Urinary bladder (tissue), 4 donors: Measurements from ENCODE around the gene BTBD8. TPM values are rescaled to one million over a fixed set of nuclear protein-coding genes. Genes with fewer than 3 reads are reported as not detected.
"Not testable (repeated sequence)": the region's sequence is repeated elsewhere in the genome, so short reads cannot be mapped to it uniquely, and the experiment has no call there.

Source experiments
- DNase-seq: peaks from one replicate; pipeline ENCODE4 v3.0.0-alpha.2; 2015; ENCODE audit errors: extremely low spot score
- H3K27ac ChIP-seq: one replicate; pipeline ENCODE4 v1.5.1; 2013; ENCODE audit warnings: low read depth, mild to moderate bottlenecking, moderate library complexity
- H3K36me3 ChIP-seq: one replicate; pipeline ENCODE4 v1.6.1; 2013; ENCODE audit warnings: mild to moderate bottlenecking, moderate library complexity; ENCODE audit not compliant: insufficient read depth
- H3K4me1 ChIP-seq: one replicate; pipeline ENCODE4 v1.6.1; 2013; ENCODE audit warnings: mild to moderate bottlenecking, moderate library complexity; ENCODE audit not compliant: insufficient read depth
- H3K4me3 ChIP-seq: one replicate; pipeline ENCODE4 v1.5.1; 2013; ENCODE audit warnings: low read depth, low read length
- WGBS: extraction: QIAGEN DNeasy Blood & Tissue Kit; methylation state at CpG from one replicate; pipeline ENCODE4 v1.1.7; 2013; 5-methylcytosine and 5-hydroxymethylcytosine counted together
- polyA plus RNA-seq: library from polyadenylated mRNA; stranded (reverse); fragments of 200-250 nt; gene quantifications from one replicate; pipeline ENCODE4 v1.2.3, GENCODE V29; 2013
- total RNA-seq: library from RNA; depleted of rRNA; stranded (reverse); fragments of >200 nt; gene quantifications from one replicate; pipeline ENCODE4 v1.2.3, GENCODE V29; 2014
- donor health status: healthy with polysubstance abuse.
- donor health status: healthy.

The BTBD8 gene
- total and polyA plus RNA-seq, 2 donors = 2.0 to 16.1 TPM

DNA sequence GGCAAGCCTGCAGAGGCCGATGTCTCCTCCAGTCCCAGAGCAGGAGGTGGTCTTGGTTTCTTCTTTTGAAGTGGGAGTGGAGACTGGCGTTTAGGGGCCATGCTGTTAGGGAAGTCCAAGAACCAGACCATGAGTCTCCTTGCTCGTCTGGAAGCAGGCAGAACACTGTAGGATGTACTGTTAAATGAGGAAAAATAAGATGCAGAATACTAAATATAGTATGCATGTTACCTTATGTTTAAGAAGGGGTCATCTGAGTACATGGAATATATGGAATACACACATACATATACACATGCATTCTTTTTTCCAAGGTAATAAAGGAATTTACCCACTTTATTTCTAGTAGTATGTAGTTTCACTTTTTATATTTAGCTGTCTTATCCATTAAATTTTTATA is 4.8 kb upstream of the BTBD8 start, which contains the start of gene SETSIP:
Gene SETSIP (minus strand): TSS at position 101 of the 400 bp plus-strand sequence. CDS start 0 bp downstream, at position 101.
- Histone ChIP-seq H3K4me3 (no peak within 1 kb of the TSS), H3K27ac (no peak within 1 kb of the TSS), H3K36me3 (no peaks in the 10 kb centered on the region), H3K4me1 (no peaks in the 10 kb centered on the region)
- no peak for DNase-seq
- 71% methylated on average over 3 of the region's 3 CpGs for WGBS

DNA sequence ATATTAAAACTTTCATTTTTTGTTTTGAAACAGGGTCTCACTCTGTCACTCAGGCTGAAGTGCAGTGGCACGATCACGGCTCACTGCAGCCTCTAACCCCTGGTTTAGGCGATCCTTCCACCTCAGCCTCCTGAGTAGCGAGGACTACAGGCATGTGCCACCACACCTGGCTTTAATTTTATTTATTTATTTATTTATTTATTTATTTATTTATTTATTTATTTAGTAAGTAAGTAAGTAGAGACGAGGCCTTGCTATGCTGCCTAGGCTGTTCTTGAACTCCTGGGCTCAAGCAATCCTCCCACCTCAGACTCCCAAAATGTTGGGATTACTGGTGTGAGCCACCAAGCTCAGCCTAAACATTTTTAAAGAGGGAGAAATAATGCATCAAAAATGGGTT is 3.8 kb upstream of the BTBD8 start:
- H3K4me3 ChIP-seq = no peak overlapping the region
- WGBS = 93% methylated on average over 5 of the region's 5 CpGs
- H3K36me3 ChIP-seq = no peaks in the 10 kb centered on the region
- DNase-seq = no peak
- no peaks in the 10 kb centered on the region for H3K4me1 ChIP-seq
- H3K27ac ChIP-seq = no peak overlapping the region

DNA sequence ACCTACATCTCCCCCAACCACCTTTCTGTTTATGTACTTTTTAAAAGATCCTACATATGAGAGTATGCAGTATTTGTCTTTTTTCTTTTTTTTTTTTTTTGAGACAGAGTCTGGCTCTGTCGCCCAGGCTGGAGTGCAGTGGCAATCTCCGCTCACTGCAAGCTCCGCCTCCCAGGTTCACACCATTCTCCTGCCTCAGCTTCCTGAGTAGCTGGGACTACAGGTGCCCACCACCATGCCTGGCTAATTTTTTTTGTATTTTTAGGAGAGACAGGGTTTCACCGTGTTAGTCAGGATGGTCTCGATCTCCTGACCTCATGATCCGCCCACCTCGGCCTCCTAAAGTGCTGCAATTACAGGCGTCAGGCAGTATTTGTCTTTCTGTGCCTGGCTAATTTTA is 2.1 kb upstream of the BTBD8 start:
- DNase-seq, H3K36me3 ChIP-seq, H3K4me3 ChIP-seq, H3K27ac ChIP-seq, H3K4me1 ChIP-seq: not testable (repeated sequence)
- WGBS = 88% methylated on average over 8 of the region's 8 CpGs

DNA sequence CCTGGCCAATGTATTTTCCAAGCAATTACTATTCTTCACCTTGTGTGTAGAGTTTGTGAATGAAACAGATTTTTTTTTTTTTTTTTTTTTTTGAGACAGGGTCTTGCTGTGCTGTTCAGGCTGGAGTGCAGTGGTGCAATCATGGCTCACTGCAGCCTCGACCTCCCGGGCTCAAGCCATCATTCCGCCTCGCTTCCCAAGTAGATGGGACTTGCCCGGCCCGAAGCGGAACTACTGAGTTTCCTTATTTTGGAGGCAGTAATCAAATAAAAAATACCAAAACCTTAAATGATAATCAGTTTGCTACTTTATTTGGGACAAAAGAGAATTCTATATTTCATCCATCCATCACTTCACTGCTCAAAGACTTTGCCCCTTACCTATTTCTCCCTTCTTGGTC is 704 bp upstream of the BTBD8 start:
- no peak overlapping the region for H3K27ac ChIP-seq
- H3K4me1 ChIP-seq = no peaks in the 10 kb centered on the region
- H3K36me3 ChIP-seq = no peaks in the 10 kb centered on the region
- WGBS = 94% methylated on average over 7 of the region's 7 CpGs
- no peak overlapping the region for H3K4me3 ChIP-seq
- no peak for DNase-seq

DNA sequence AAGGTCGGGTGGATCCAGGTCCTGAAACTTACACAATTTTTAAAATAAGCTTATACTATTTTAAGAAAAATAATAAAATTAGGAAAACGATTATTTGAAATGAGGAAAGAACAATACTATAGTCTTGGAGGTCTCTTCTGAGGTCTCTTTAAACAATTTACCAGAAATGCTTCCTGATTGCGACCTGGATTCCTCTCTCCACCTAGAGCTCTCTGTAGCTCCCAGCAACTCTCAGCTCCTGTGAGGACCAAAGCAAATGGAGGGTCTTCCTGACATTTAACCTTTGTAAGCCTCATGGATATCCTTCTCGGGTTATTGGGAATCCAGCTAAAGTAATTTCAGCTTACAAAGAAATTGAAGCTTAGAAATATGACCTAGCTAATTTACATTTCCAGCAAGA is 886 bp downstream of the BTBD8 start:
- 30% methylated on average over 4 of the region's 4 CpGs for WGBS
- H3K4me3 ChIP-seq = peak overlapping the region; percentile 76
- DNase-seq = no peak
- no peaks in the 10 kb centered on the region for H3K4me1 ChIP-seq
- no peaks in the 10 kb centered on the region for H3K36me3 ChIP-seq
- no peak overlapping the region for H3K27ac ChIP-seq

DNA sequence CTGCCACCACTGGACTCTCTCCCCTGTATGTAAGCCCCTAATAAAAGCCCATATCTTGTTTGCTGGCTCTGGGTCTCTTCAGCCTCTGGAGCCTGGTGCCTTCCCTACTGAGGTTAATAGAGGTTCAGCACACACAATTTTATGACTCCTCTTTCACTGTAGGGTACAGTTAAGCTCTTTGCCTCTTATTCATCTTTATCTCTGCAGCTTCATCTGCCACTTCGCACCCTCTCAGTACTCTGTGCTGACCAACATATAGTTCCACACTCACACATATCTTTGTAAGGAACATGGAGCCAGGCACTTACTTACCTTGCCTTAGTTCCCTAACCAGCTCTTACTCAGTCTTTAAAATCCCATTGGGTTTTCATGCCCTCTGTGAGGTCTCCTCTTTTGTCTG is 4.5 kb downstream of the BTBD8 start:
- H3K36me3 ChIP-seq = peaks cover 3% of the 10 kb centered on the region
- no peaks in the 10 kb centered on the region for H3K4me1 ChIP-seq
- DNase-seq = no peak
- H3K27ac ChIP-seq = no peak overlapping the region
- H3K4me3 ChIP-seq = no peak overlapping the region
- 95% methylated on average over 1 of the region's 1 CpG for whole genome bisulfite sequencing

DNA sequence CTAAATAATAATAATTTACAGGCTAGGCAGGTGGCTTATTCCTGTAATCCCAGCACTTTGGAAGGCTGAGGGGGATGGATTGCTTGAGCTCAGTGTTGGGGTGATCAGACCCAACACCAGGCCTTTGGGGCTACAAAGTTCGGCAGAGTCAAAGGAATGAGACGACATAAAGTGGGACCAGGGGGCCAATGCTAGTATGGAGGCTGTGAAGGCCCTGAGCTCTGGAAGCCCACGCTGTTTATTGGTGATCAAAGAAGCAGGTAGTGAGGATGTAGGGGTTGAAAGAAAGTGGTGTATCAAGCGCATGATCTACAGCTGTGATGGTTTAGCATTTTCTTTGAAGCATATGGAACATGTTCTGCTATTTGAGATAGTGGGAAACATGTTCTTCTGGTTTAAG is 5.6 kb downstream of the BTBD8 start:
- H3K27ac ChIP-seq = no peak overlapping the region
- no peaks in the 10 kb centered on the region for H3K4me1 ChIP-seq
- no peak for DNase-seq
- 91% methylated on average over 4 of the region's 4 CpGs for WGBS
- H3K4me3 ChIP-seq = no peak overlapping the region
- peaks cover 5% of the 10 kb centered on the region for H3K36me3 ChIP-seq

DNA sequence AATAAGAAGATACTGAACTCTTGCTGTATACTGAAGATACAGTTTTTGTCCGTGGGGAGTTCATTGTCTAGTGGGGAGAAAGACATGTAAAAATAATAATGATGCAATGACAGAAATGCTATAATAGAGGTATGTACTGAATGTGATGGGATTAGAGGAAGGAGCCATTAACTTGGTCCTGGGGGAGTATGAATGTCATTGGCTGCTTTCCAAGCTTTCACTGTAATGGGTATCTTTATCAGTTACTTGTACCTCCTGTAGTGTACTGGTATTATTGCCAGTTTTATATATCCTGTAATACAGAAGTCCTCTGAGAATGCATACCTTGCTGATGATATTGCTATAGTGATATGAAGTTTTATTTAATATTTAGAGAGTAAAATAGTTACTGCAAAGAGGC is 7.4 kb downstream of the BTBD8 start:
- Histone ChIP-seq H3K36me3 (peaks cover 5% of the 10 kb centered on the region), H3K27ac (no peak overlapping the region), H3K4me1 (no peaks in the 10 kb centered on the region), H3K4me3 (no peak overlapping the region)
- no peak for DNase-seq
- WGBS = 56% methylated on average over 1 of the region's 1 CpG

DNA sequence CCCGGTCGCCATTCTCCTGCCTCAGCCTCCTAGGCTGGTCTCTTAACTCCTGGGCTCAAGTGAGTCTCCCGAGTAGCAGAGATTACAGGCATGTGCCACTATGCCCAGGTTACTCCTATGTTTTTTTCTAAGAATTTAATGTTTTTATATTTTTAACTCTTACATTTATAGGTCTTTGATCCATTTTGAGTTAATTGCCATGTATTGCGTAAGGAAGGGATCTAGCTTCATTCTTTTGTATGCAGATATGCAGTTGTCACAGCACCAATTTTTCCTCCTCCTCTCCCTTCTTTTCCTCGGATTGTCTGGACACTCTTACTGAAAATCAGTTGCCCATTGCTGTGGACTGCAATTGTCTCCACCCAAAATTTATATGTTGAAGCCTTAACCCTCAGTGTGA is 11.5 kb downstream of the BTBD8 start:
- H3K36me3 ChIP-seq = peaks cover 5% of the 10 kb centered on the region
- no peak overlapping the region for H3K4me3 ChIP-seq
- no peaks in the 10 kb centered on the region for H3K4me1 ChIP-seq
- whole genome bisulfite sequencing = 97% methylated on average over 5 of the region's 5 CpGs
- no peak overlapping the region for H3K27ac ChIP-seq
- no peak for DNase-seq

DNA sequence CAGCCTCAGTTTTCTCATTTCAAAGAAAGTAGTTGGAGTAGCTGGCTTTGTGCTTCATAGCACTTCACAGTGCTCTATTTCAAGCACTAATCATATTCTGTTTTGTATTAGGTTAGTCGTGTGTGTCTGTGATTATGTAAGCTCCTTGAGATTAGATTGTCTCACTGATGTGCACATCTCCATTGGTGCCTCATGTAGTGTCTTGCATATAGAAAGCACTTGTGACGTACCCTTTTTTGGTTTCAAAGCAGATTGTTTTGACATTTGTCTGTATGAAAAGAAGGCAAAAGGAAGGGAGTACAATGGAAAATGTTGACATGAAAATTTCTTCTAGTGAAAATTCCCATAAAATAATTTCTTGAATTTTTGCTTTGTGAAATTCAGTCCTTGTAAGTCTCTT is 13.9 kb downstream of the BTBD8 start:
- Histone ChIP-seq H3K4me1 (no peaks in the 10 kb centered on the region), H3K4me3 (no peak overlapping the region), H3K36me3 (peaks cover 4% of the 10 kb centered on the region), H3K27ac (no peak overlapping the region)
- DNase-seq = no peak
- WGBS = 68% methylated on average over 2 of the region's 2 CpGs

DNA sequence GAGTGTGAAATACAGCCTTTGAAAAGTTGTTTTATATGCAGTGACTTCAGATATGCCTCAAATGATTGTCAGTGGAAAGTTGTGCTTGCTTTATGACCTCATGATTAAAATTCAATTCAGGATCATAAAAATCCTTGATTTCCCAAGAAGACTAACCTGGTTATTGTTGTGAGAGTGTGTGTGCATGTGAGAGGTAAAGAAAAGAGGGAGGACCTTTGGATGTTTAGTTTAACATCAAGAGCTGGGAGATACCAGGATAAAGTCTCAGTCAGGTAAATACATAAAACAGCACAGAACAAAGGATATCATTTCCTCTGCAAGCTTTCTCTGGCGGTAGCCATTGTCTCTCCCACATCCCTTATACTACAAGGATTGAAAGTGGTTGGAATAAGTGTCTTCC is 14.4 kb downstream of the BTBD8 start:
- WGBS = 84% methylated on average over 1 of the region's 1 CpG
- Histone ChIP-seq H3K27ac (no peak overlapping the region), H3K4me1 (no peaks in the 10 kb centered on the region), H3K36me3 (peaks cover 2% of the 10 kb centered on the region), H3K4me3 (no peak overlapping the region)
- DNase-seq = no peak

DNA sequence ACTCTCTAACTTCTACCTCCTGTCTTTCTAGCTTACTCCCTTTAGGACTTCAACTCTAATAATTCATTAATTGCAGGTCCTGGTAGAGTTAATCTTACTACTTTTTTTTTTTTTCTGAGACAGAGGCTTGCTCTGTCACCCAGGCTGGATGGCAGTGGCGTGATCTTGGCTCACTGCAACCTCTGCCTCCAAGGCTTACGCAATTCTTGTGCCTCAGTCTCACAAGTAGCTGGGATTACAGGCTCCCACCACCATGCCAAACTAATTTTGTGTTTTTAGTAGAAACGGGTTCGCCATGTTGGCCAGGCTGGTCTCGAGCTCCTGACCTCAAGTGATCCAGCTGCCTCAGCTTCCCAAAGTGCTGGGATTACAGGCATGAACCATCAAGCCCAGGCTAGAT is 15.7 kb downstream of the BTBD8 start:
- 98% methylated on average over 5 of the region's 5 CpGs for WGBS
- Histone ChIP-seq H3K27ac (no peak overlapping the region), H3K36me3 (no peaks in the 10 kb centered on the region), H3K4me1 (no peaks in the 10 kb centered on the region), H3K4me3 (no peak overlapping the region)
- DNase-seq = no peak

DNA sequence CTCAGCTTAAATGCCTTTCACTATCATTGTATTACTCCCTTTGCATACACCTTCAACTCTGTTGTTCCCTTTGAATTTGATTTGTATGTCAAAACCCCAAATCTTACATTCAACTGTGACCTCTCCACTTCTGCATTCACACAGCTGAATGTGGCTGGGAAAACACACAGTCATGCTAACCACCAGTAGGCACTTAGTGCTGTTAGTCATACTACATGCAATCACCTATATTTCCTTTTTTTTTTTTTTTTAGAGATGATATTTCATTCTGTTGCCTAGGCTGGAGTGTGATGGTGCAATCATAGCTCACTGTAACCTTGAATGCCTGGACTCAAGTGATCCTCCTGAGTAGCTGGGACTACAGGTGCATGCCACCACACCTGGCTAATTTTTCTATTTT is 16.2 kb downstream of the BTBD8 start:
- Histone ChIP-seq H3K36me3 (no peaks in the 10 kb centered on the region), H3K4me3 (no peak overlapping the region), H3K4me1 (no peaks in the 10 kb centered on the region), H3K27ac (no peak overlapping the region)
- no peak for DNase-seq

DNA sequence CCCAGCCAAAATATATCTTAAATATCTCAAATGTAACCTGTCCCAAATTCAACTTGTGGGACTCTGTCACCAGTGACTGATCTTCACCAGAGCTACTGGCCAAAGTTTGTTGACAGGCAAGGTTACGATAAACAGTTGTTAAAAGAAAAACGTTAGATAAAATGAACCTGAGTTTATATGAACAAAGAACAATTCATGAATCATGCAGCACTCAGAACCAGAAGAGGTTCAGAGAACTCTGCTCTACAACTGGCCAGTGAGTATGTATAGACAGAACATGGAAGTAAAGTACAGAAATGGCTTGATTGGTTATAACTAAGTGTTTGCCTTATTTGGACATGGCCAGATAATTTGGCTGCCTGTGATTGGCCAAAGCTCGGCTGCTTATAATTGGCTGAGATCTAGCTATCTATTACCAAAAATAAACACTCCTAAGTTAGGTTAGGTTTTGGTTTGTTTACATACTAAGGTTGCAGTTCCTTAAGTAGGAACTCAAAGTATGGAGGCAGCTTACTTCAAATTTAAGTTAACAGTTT is 25.5 kb downstream of the BTBD8 start:
- Histone ChIP-seq H3K4me3 (no peak overlapping the region), H3K36me3 (no peaks in the 10 kb centered on the region), H3K4me1 (no peaks in the 10 kb centered on the region), H3K27ac (no peak overlapping the region)
- WGBS = 73% methylated on average over 3 of the region's 3 CpGs
- DNase-seq = no peak

DNA sequence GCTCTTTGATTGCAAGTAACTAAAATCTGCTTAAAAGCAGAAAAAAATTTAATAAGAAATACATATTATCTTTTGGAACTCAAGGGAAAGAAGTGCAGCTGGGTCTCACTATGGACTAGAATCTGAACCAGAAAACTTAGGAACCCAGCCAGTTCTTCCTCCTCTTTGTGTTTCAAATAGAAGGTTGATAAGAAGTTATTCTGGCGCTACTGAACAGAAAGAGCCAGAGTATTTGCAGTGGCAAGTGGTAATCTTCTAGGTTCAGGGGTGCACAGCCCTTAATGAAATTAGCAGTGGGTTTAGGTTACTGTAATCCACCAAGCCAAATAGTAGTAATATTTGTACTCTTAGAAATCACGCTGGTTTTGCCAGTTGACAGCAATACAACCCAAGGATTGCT is 28.5 kb downstream of the BTBD8 start:
- 85% methylated on average over 2 of the region's 2 CpGs for WGBS
- H3K4me3 ChIP-seq = no peak overlapping the region
- no peak overlapping the region for H3K27ac ChIP-seq
- no peak for DNase-seq
- no peaks in the 10 kb centered on the region for H3K4me1 ChIP-seq
- no peaks in the 10 kb centered on the region for H3K36me3 ChIP-seq
